T-helper 17 cell (primary cell): ENCODE results near the gene FOXD4L6. TPM values are rescaled to one million over a fixed set of nuclear protein-coding genes. Genes with fewer than 3 reads are reported as not detected.
"Not testable (repeated sequence)": the region's sequence is repeated elsewhere in the genome, so short reads cannot be mapped to it uniquely, and the experiment has no call there.

Experiments used
- ATAC-seq: fragments of 150-1000 bp; cut with Tn5 transposase; 2 replicates; pipeline ENCODE4 v1.10.0; 2021; ENCODE audit warnings: mild to moderate bottlenecking, moderate library complexity
- DNase-seq, 3 donors: peaks; one replicate each; pipeline versions ENCODE4 v3.0.0 to v3.0.0-alpha.2; 2020 to 2021
- H3K9me3 ChIP-seq: one replicate; pipeline ENCODE4 v1.7.0; 2013; ENCODE audit warnings: low read length, mild to moderate bottlenecking; ENCODE audit not compliant: control insufficient read depth, poor library complexity, severe bottlenecking
- H3K27ac Mint-ChIP-seq: one replicate; pipeline ENCODE4 v1.8.0; 2022; ENCODE audit warnings: mild to moderate bottlenecking, moderate library complexity, mixed read lengths
- H3K27me3 Mint-ChIP-seq: one replicate; pipeline ENCODE4 v1.8.0; 2022; ENCODE audit warnings: mixed read lengths
- H3K36me3 Mint-ChIP-seq: one replicate; pipeline ENCODE4 v1.8.0; 2022; ENCODE audit warnings: low read depth, mixed read lengths
- H3K4me1 Mint-ChIP-seq: one replicate; pipeline ENCODE4 v1.8.0; 2022; ENCODE audit warnings: mild to moderate bottlenecking, mixed read lengths
- H3K4me3 Mint-ChIP-seq: one replicate; pipeline ENCODE4 v1.8.0; 2022; ENCODE audit warnings: mild to moderate bottlenecking, moderate library complexity, mixed read lengths
- total RNA-seq, 4 donors: library from RNA in 2 of 4; stranded (reverse) in 2 of 4; gene quantifications; one replicate each; pipeline ENCODE4 v1.2.3 and lab custom pipeline; 2022 to 2026

Gene FOXD4L6
- total RNA-seq, 2 donors from 2014 or later: not detected

GRCh38 chr9:41090386-41090785 is 38.1 kb downstream of the FOXD4L6 start:
- H3K4me1 Mint-ChIP-seq, ATAC-seq, H3K4me3 Mint-ChIP-seq: not testable (repeated sequence)

GRCh38 chr9:41088450-41089059 is 39.9 kb downstream of the FOXD4L6 start:
- H3K27me3 Mint-ChIP-seq: peaks cover 23% of the 10 kb centered on the region
- ATAC-seq: peak; percentile 83
- H3K36me3 Mint-ChIP-seq, H3K4me3 Mint-ChIP-seq, H3K4me1 Mint-ChIP-seq, DNase-seq, H3K27ac Mint-ChIP-seq, H3K9me3 ChIP-seq: not testable (repeated sequence)

More at GRCh38 chr9:41090386-41090785, 38.1 kb downstream of the FOXD4L6 start:
- H3K36me3 Mint-ChIP-seq, H3K9me3 ChIP-seq, H3K27ac Mint-ChIP-seq, DNase-seq: not testable (repeated sequence)
- H3K27me3 Mint-ChIP-seq: peaks cover 29% of the 10 kb centered on the region

GRCh38 chr9:41087929-41088328 is 40.6 kb downstream of the FOXD4L6 start:
- H3K27ac Mint-ChIP-seq, ATAC-seq, H3K4me3 Mint-ChIP-seq, DNase-seq, H3K36me3 Mint-ChIP-seq, H3K9me3 ChIP-seq, H3K4me1 Mint-ChIP-seq: not testable (repeated sequence)
- H3K27me3 Mint-ChIP-seq: peaks cover 25% of the 10 kb centered on the region

GRCh38 chr9:41087157-41087780 is 41.2 kb downstream of the FOXD4L6 start:
- H3K27me3 Mint-ChIP-seq: peaks cover 32% of the 10 kb centered on the region
- not testable (repeated sequence) for H3K4me3 Mint-ChIP-seq, DNase-seq, ATAC-seq, H3K4me1 Mint-ChIP-seq, H3K36me3 Mint-ChIP-seq, H3K9me3 ChIP-seq, H3K27ac Mint-ChIP-seq

- not testable (repeated sequence) for H3K4me3 Mint-ChIP-seq, H3K36me3 Mint-ChIP-seq, H3K4me1 Mint-ChIP-seq, H3K27ac Mint-ChIP-seq, DNase-seq, H3K9me3 ChIP-seq
- peaks cover 34% of the 10 kb centered on the region for H3K27me3 Mint-ChIP-seq
- peak; percentile 24 for ATAC-seq
Observed at GRCh38 chr9:41086685-41087084, 41.8 kb downstream of the FOXD4L6 start.

GRCh38 chr9:41086215-41086614 is 42.3 kb downstream of the FOXD4L6 start:
- DNase-seq, ATAC-seq, H3K4me1 Mint-ChIP-seq, H3K9me3 ChIP-seq, H3K36me3 Mint-ChIP-seq, H3K4me3 Mint-ChIP-seq, H3K27ac Mint-ChIP-seq: not testable (repeated sequence)
- H3K27me3 Mint-ChIP-seq: peaks cover 34% of the 10 kb centered on the region

GRCh38 chr9:41082358-41082757 is 46.1 kb downstream of the FOXD4L6 start:
- ATAC-seq, H3K9me3 ChIP-seq, H3K36me3 Mint-ChIP-seq, DNase-seq, H3K27ac Mint-ChIP-seq, H3K4me3 Mint-ChIP-seq, H3K4me1 Mint-ChIP-seq: not testable (repeated sequence)
- peaks cover 21% of the 10 kb centered on the region for H3K27me3 Mint-ChIP-seq

- not testable (repeated sequence) for DNase-seq, ATAC-seq, H3K36me3 Mint-ChIP-seq, H3K4me3 Mint-ChIP-seq, H3K27ac Mint-ChIP-seq, H3K4me1 Mint-ChIP-seq, H3K9me3 ChIP-seq
- peaks cover 34% of the 10 kb centered on the region for H3K27me3 Mint-ChIP-seq
Observed at GRCh38 chr9:41079464-41079863, 49.0 kb downstream of the FOXD4L6 start.

- not testable (repeated sequence) for H3K36me3 Mint-ChIP-seq, H3K9me3 ChIP-seq, H3K4me3 Mint-ChIP-seq, DNase-seq, H3K27ac Mint-ChIP-seq, H3K4me1 Mint-ChIP-seq, ATAC-seq
- peaks cover 42% of the 10 kb centered on the region for H3K27me3 Mint-ChIP-seq
Observed at GRCh38 chr9:41077586-41077985, 50.9 kb downstream of the FOXD4L6 start.

Other genes starting within 250 kb of the FOXD4L6 start
- gene ZNG1F, start 60.6 kb upstream of the FOXD4L6 start, total RNA-seq: 10 to 100 TPM in 1 of 2 donors, 1 to 10 TPM in 1; 7.3 to 14.4 TPM